OCI-LY7 (cell line): ENCODE measurements around the gene ISYNA1.

Experiments
- EZH2phosphoT487 ChIP-seq: fragments of 200-600 bp; sonication (generic); IDR thresholded peaks from 2 replicates; pipeline ENCODE4 v1.6.1; 2018; ENCODE audit warnings: low read depth, borderline replicate concordance, mild to moderate bottlenecking, mixed run types, antibody characterized with exemption, low read length, moderate library complexity, mixed read lengths
- TF ChIP-seq, protein P1 (sequence below): fragments of 200-600 bp; sonication (generic); conservative IDR thresholded peaks from 2 replicates; pipeline ENCODE4 v1.5.1; 2014; ENCODE audit warnings: mild to moderate bottlenecking, antibody characterized with exemption, low read length, moderate library complexity, mixed read lengths

DNA sequence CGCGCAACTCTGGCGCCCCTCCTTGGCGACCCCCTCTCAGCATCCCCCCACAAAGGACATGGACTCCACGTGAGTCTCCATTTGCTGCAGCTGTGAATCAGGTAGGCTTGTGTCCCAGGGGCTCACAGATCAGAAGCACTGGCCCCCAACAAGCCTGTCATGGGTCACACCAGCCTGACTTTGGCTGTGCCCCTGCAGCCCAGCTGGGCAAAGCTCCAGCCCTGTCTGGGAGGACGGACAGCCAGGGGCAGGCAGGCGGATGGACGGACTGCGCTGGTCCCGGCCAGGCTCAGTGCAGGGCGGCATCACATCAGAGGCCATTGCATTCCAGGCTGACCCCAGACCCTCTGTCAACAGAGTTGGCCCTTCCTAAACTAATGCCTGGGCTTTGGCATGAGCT, 28.4 kb upstream of the ISYNA1 start:
- TF ChIP-seq, protein P1, sequence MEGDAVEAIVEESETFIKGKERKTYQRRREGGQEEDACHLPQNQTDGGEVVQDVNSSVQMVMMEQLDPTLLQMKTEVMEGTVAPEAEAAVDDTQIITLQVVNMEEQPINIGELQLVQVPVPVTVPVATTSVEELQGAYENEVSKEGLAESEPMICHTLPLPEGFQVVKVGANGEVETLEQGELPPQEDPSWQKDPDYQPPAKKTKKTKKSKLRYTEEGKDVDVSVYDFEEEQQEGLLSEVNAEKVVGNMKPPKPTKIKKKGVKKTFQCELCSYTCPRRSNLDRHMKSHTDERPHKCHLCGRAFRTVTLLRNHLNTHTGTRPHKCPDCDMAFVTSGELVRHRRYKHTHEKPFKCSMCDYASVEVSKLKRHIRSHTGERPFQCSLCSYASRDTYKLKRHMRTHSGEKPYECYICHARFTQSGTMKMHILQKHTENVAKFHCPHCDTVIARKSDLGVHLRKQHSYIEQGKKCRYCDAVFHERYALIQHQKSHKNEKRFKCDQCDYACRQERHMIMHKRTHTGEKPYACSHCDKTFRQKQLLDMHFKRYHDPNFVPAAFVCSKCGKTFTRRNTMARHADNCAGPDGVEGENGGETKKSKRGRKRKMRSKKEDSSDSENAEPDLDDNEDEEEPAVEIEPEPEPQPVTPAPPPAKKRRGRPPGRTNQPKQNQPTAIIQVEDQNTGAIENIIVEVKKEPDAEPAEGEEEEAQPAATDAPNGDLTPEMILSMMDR: no peak
- no peak for TF ChIP-seq EZH2phosphoT487
